ENCODE results near the gene MFSD6.

MFSD6 gene

GRCh38 chr2:190477661-190478454 lies 69.7 kb downstream of the MFSD6 start:
- Histone ChIP-seq H3K27ac (ENCODE audit: extremely low read depth, low read depth, low read length) (no peak overlapping the region), H3K4me1 (ENCODE audit: control insufficient read depth, insufficient read depth, low read length) (no peaks in the 10 kb centered on the region), H3K9me3 (ENCODE audit: control insufficient read depth, insufficient read depth, low read depth, low read length) (no peaks in the 10 kb centered on the region), H3K36me3 (ENCODE audit: control insufficient read depth in 2 of 2, insufficient read depth in 1 of 2, low read length in 2 of 2) (no peaks in the 10 kb centered on the region), H3K4me3 (ENCODE audit: low read depth, low read length) (no peak overlapping the region)
- ChIA-PET POLR2A (no interaction called here), CTCF (interaction anchor here (0.8 kb wide), 1 partner anchor 33 kb away, joined by 3 read pairs; no protein-coding TSS in a partner anchor)
- no peak for TF ChIP-seq HOXC10 (CRISPR knock-in tag; IDR thresholded peaks at IDR 0.05)
- no peak for TF ChIP-seq PATZ1 (tag by site-specific recombination; IDR thresholded peaks at IDR 0.05)
- no peak for TF ChIP-seq ZNF404 (tag by site-specific recombination; IDR thresholded peaks at IDR 0.05)
- no peak for TF ChIP-seq ZSCAN18 (tag by site-specific recombination; IDR thresholded peaks at IDR 0.05)
- TF ChIP-seq ZNF10 (tag by site-specific recombination; IDR thresholded peaks at IDR 0.05): no peak
- no peak for TF ChIP-seq ZNF23 (tag by site-specific recombination; IDR thresholded peaks at IDR 0.05; ENCODE audit: borderline replicate concordance)
- no peak for TF ChIP-seq ZNF768 (tag by site-specific recombination; IDR thresholded peaks at IDR 0.05)
- TF ChIP-seq ZNF169 (tag by site-specific recombination; IDR thresholded peaks at IDR 0.05): no peak
- no peak for TF ChIP-seq ZNF121 (tag by site-specific recombination; IDR thresholded peaks at IDR 0.05)
- TF ChIP-seq ZNF350 (tag by site-specific recombination; IDR thresholded peaks at IDR 0.05): no peak
- no peak for TF ChIP-seq GLIS1 (tag by site-specific recombination; IDR thresholded peaks at IDR 0.05)
- no peak for TF ChIP-seq KLF1 (tag by site-specific recombination; IDR thresholded peaks at IDR 0.05)
- TF ChIP-seq ZNF37A (tag by site-specific recombination; IDR thresholded peaks at IDR 0.05): no peak
- no peak for TF ChIP-seq ZNF514 (tag by site-specific recombination; IDR thresholded peaks at IDR 0.05)
- no peak for TF ChIP-seq ZNF362 (tag by site-specific recombination; IDR thresholded peaks at IDR 0.05)

- Histone ChIP-seq H3K27ac (ENCODE audit: extremely low read depth, low read depth, low read length) (no peak overlapping the region), H3K4me3 (ENCODE audit: low read depth, low read length) (no peak overlapping the region), H3K9me3 (ENCODE audit: control insufficient read depth, insufficient read depth, low read depth, low read length) (no peaks in the 10 kb centered on the region), H3K4me1 (ENCODE audit: control insufficient read depth, insufficient read depth, low read length) (no peaks in the 10 kb centered on the region), H3K36me3 (ENCODE audit: control insufficient read depth in 2 of 2, insufficient read depth in 1 of 2, low read length in 2 of 2) (no peaks in the 10 kb centered on the region)
- ChIA-PET CTCF (interaction anchor here (0.8 kb wide), 1 partner anchor 32 kb away, joined by 3 read pairs; no protein-coding TSS in a partner anchor), POLR2A (no interaction called here)
- TF ChIP-seq ZNF394 (tag by site-specific recombination; IDR thresholded peaks at IDR 0.05; ENCODE audit: borderline replicate concordance) (no peak), ZNF768 (tag by site-specific recombination; IDR thresholded peaks at IDR 0.05) (no peak), ZNF664 (tag by site-specific recombination; IDR thresholded peaks at IDR 0.05) (no peak), ZNF558 (tag by site-specific recombination; IDR thresholded peaks at IDR 0.05) (no peak), ZNF433 (tag by site-specific recombination; IDR thresholded peaks at IDR 0.05; ENCODE audit: low read depth) (no peak)
Observed at GRCh38 chr2:190478572-190479195, 70.5 kb downstream of the MFSD6 start.
